WI38 (cell line): ENCODE measurements around the gene FGF9.

Experiments used
- H3K4me3 ChIP-seq: 2 replicates; pipeline ENCODE4 v1.5.1; 2011; ENCODE audit warnings: low read depth, mild to moderate bottlenecking, control low read depth, low read length
- CTCF ChIP-seq: IDR thresholded peaks from 2 replicates; pipeline ENCODE4 v1.5.1; 2012; ENCODE audit warnings: low read depth, mild to moderate bottlenecking, control low read depth, low read length

Gene FGF9

GRCh38 chr13:21707586-21707985 lies 36.7 kb downstream of the FGF9 start:
- TF ChIP-seq CTCF = no peak
- no peak overlapping the region for H3K4me3 ChIP-seq

GRCh38 chr13:21709697-21710096 lies 38.8 kb downstream of the FGF9 start:
- no peak for TF ChIP-seq CTCF
- no peak overlapping the region for H3K4me3 ChIP-seq

- no peak for TF ChIP-seq CTCF
- no peak overlapping the region for H3K4me3 ChIP-seq
Observed at GRCh38 chr13:21710163-21710562, 39.3 kb downstream of the FGF9 start.

- no peak for TF ChIP-seq CTCF
Observed at GRCh38 chr13:21717817-21718216, 46.9 kb downstream of the FGF9 start.

GRCh38 chr13:21719463-21719862 lies 48.6 kb downstream of the FGF9 start:
- no peak overlapping the region for H3K4me3 ChIP-seq
- no peak for TF ChIP-seq CTCF

More at GRCh38 chr13:21717817-21718216, 46.9 kb downstream of the FGF9 start:
- H3K4me3 ChIP-seq = no peak overlapping the region

- TF ChIP-seq CTCF = no peak
Observed at GRCh38 chr13:21723807-21724505, 53.1 kb downstream of the FGF9 start.

GRCh38 chr13:21730186-21730880 lies 59.5 kb downstream of the FGF9 start:
- no peak overlapping the region for H3K4me3 ChIP-seq
- no peak for TF ChIP-seq CTCF

More at GRCh38 chr13:21723807-21724505, 53.1 kb downstream of the FGF9 start:
- no peak overlapping the region for H3K4me3 ChIP-seq
